ENCODE measurements around the gene BEGAIN.

GRCh38 chr14:100609331-100609870 is 22.2 kb upstream of the BEGAIN start:
- no peak for TF ChIP-seq CTCF (conservative IDR thresholded peaks at IDR 0.05 in 1 of 2, IDR thresholded peaks at IDR 0.05 in 1 of 2; ENCODE audit: low read depth in 1 of 2, low read length in 2 of 2)
- TF ChIP-seq EZH2 (IDR thresholded peaks at IDR 0.05; ENCODE audit: low read length, missing control alignments), result no peak
